Spleen (tissue), 7 donors: ENCODE data around the gene MGME1.

Experiments
- CTCF ChIP-seq, 11 experiments: fragments of 200-600 bp in 7 of 11; fragments of 450-650 bp in 4 of 11; sonication (generic) in 4 of 11; IDR thresholded peaks in 8 of 11; conservative IDR thresholded peaks in 3 of 11; 1 replicate in 7 of 11; 2 replicates in 4 of 11; pipeline versions ENCODE4 v1.4.0 to v1.8.0; 2016 to 2021; ENCODE audit warnings: antibody characterized with exemption in 11 of 11, inconsistent platforms in 4 of 11, mild to moderate bottlenecking in 1 of 11
- POLR2A ChIP-seq, 3 donors: fragments of 450-650 bp; IDR thresholded peaks; one replicate each; pipeline ENCODE4 v1.5.1; 2017; ENCODE audit warnings: antibody characterized with exemption in 3 of 3, mild to moderate bottlenecking in 1 of 3
- POLR2AphosphoS5 ChIP-seq, 3 donors: sonication (generic); formaldehyde crosslinking; IDR thresholded peaks; one replicate each; pipeline ENCODE4 v1.5.1; 2017; ENCODE audit warnings: antibody characterized with exemption in 3 of 3
- donor health status: DM: no; HTN: no; CAD: no; lungs with moderate emphysema.
- donor health status: DM: no; HTN: no; CAD: no.
- donor health status: DM: no; HTN: no; CAD: no.

- TF ChIP-seq CTCF (IDR thresholded peaks at IDR 0.05 in 8 of 11, conservative IDR thresholded peaks at IDR 0.05 in 3 of 11) (no peak), POLR2AphosphoS5 (IDR thresholded peaks at IDR 0.05) (no peak), POLR2A (IDR thresholded peaks at IDR 0.05) (no peak)
These were observed 47.0 kb upstream of the MGME1 start for GRCh38 chr20:17921774-17922173.
